Duodenal mucosa (tissue), 2 donors: ENCODE data around the gene ATF3.
"Not testable (repeated sequence)": the region's sequence is repeated elsewhere in the genome, so short reads cannot be mapped to it uniquely, and the experiment has no call there.

Source experiments
- H3K27ac ChIP-seq: one replicate; pipeline ENCODE4 v1.7.0; 2013; ENCODE audit warnings: low read depth, low read length
- H3K27me3 ChIP-seq, 2 donors: one replicate each; pipeline ENCODE4 v1.7.0; 2013; ENCODE audit warnings: low read length in 2 of 2, control low read depth in 1 of 2; ENCODE audit not compliant: insufficient read depth in 2 of 2, control insufficient read depth in 1 of 2
- H3K36me3 ChIP-seq, 2 donors: one replicate each; pipeline ENCODE4 v1.7.0; 2013; ENCODE audit warnings: low read length in 2 of 2, control low read depth in 1 of 2; ENCODE audit not compliant: insufficient read depth in 2 of 2, control insufficient read depth in 1 of 2
- H3K4me1 ChIP-seq, 2 donors: one replicate each; pipeline ENCODE4 v1.7.0; 2013; ENCODE audit warnings: low read length in 2 of 2, control low read depth in 1 of 2; ENCODE audit not compliant: insufficient read depth in 2 of 2, control insufficient read depth in 1 of 2
- H3K4me3 ChIP-seq, 2 donors: one replicate each; pipeline ENCODE4 v1.7.0; 2013; ENCODE audit warnings: low read length in 2 of 2, low read depth in 1 of 2
- H3K9ac ChIP-seq, 2 donors: one replicate each; pipeline ENCODE4 v1.7.0; 2013; ENCODE audit warnings: low read length in 2 of 2, low read depth in 1 of 2
- H3K9me3 ChIP-seq, 2 donors: one replicate each; pipeline ENCODE4 v1.7.0; 2013; ENCODE audit warnings: low read length in 2 of 2, control low read depth in 1 of 2; ENCODE audit not compliant: control insufficient read depth in 1 of 2

Gene ATF3

DNA sequence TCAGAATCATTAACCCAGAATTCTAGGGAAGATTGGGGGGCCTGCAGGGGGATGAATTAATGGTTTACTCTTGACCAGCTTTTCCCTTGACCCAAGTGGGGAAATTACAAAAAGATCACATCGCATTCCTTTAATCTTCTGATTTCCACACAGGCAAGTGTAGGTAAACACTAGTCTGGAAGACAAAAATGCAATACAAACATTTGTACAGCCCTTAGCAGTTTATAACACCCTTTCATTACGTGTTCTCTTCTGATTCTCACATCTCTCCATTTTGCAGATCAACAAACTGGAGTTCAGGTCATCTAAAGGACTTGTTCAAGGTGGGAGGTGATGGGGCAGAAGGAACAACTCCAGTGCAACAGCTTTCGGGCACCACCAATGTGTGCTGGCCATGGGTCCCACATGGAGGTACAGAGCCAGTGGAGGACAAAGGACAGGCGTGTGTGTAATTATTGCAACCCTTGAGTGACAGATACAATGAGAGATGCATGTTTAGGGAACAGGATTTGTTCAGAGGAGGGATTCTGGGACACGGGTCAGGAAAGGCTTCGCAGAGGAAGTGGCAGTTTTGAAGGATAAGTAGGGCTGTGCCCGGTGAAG, 20.4 kb downstream of the ATF3 start:
- Histone ChIP-seq H3K27me3 (no peaks in the 10 kb centered on the region), H3K9ac (no peak overlapping the region), H3K4me3 (no peak overlapping the region), H3K4me1 (peaks cover 0 to 3% of the 10 kb centered on the region in 2 donors), H3K27ac (no peak overlapping the region), H3K36me3 (no peaks in the 10 kb centered on the region), H3K9me3 (no peaks in the 10 kb centered on the region)

DNA sequence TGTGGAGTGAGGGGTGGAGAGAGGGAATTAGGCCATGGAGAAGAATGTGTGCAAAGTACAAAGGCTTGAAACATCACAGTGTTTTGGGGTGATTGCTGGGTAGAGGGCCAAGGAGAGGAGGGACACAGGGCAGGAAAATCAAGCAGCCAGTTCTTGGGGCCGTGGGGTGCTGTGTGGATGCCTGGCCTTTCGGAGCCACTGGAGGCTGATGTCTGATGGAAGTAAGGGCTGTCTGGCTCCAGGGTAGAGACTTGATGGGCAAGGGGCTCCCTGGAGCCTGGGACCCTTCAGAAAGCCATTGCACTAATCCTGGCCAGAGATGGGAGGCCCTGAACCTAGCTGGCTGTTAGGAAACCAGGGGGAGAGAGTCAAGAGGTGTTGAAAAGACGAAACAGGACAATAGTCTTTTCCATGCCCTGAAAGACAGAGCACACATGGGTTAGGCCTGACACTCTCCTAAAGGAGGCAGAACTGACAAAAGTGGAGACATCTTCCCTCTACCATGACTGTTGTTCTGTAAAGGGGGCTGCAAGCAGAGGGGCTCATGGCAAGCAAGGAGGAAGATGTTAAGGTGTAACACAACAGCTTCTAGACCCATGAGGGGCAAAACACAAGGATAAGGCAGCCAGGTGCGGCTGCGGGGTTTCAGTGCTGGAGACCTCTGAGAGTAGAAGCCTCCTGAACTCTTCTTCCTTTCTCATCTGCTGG, 21.0 kb downstream of the ATF3 start:
- no peak overlapping the region for H3K4me3 ChIP-seq
- no peak overlapping the region for H3K9ac ChIP-seq
- no peaks in the 10 kb centered on the region for H3K36me3 ChIP-seq
- H3K27ac ChIP-seq: no peak overlapping the region
- peaks cover 0 to 3% of the 10 kb centered on the region in 2 donors for H3K4me1 ChIP-seq
- no peaks in the 10 kb centered on the region for H3K27me3 ChIP-seq
- no peaks in the 10 kb centered on the region for H3K9me3 ChIP-seq

GRCh38 chr1:212630158-212630900, 21.8 kb downstream of the ATF3 start:
- Histone ChIP-seq H3K4me1 (peaks cover under 1 to 3% of the 10 kb centered on the region in 2 donors), H3K4me3 (no peak overlapping the region), H3K27ac (no peak overlapping the region), H3K27me3 (no peaks in the 10 kb centered on the region), H3K9me3 (no peaks in the 10 kb centered on the region), H3K9ac (no peak overlapping the region), H3K36me3 (no peaks in the 10 kb centered on the region)

DNA sequence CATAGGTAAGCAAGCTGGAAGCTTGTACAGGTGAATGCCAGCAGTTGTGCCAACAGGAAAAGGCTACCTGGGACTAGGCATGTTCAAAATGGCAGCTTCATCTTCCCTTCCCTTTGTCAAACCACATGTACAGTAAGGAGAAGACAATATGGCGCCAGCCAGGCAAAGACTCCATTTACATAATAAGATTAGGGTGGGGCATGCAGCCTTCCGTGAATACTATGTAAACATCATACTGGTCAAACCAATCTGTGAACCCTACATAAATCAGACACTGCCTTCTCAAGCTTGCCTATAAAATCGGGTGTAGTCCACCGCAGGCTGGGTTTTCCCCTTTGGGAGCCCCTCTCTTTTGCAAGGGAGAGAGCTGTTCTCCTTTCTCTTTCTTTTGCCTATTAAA, 24.6 kb downstream of the ATF3 start:
- Histone ChIP-seq H3K9me3 (no peaks in the 10 kb centered on the region), H3K27ac (no peak overlapping the region), H3K27me3 (no peaks in the 10 kb centered on the region), H3K4me3 (no peak overlapping the region), H3K9ac (no peak overlapping the region), H3K4me1 (peaks cover 18% of the 10 kb centered on the region in 2 donors), H3K36me3 (no peaks in the 10 kb centered on the region)

DNA sequence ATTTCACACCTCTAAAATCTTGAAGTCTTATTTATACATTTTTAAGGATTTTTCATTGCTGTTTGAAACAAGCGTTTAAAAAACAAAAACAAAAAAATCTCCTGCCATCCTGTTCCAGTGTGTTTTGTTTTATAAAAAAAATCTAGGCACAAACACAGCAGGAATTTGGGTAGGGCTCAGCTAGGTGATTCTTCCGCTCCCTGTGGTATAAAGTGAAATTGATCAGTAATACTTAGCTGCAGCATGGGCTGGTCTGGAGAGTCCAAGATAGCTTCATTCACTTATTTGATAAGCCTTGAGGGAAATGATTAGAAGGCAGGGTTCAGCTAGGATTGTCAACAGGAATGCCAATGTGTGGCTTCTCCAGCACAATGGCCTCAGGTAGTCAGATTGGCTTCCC, 25.7 kb downstream of the ATF3 start:
- no peaks in the 10 kb centered on the region for H3K27me3 ChIP-seq
- no peak overlapping the region for H3K4me3 ChIP-seq
- no peak overlapping the region for H3K27ac ChIP-seq
- no peak overlapping the region for H3K9ac ChIP-seq
- H3K9me3 ChIP-seq: no peaks in the 10 kb centered on the region
- peaks cover 18% of the 10 kb centered on the region in 2 donors for H3K4me1 ChIP-seq
- no peaks in the 10 kb centered on the region for H3K36me3 ChIP-seq

GRCh38 chr1:212635141-212635631, 26.6 kb downstream of the ATF3 start:
- no peaks in the 10 kb centered on the region for H3K9me3 ChIP-seq
- H3K9ac ChIP-seq: no peak overlapping the region
- H3K27ac ChIP-seq: peak overlapping the region; percentile 16
- H3K4me3 ChIP-seq: peak overlapping the region in 1 of 2 donors; percentile 11
- H3K27me3 ChIP-seq: no peaks in the 10 kb centered on the region
- H3K36me3 ChIP-seq: no peaks in the 10 kb centered on the region
- H3K4me1 ChIP-seq: peaks cover 16 to 18% of the 10 kb centered on the region in 2 donors

DNA sequence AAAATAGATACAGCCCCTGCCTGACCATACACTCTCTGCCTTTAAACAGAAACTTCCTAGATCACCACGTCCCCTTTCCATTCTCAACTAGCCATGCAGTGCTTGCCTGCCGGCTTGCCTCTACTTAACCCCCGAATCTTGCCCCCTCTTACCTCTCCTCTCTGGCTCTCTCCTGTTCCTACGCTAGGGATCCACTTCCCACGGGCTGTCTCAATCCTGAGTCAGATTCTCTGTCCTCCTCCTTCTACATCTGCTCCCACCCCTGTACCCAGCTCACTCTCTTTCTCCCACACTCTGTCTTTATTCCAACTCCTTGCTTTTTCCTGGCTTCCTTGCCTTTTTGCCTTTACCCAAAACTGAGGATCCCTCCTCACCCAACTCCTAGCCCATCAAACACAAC, 29.3 kb downstream of the ATF3 start:
- no peak overlapping the region for H3K27ac ChIP-seq
- H3K4me3 ChIP-seq: no peak overlapping the region
- peaks cover 15 to 18% of the 10 kb centered on the region in 2 donors for H3K4me1 ChIP-seq
- H3K9ac ChIP-seq: no peak overlapping the region
- H3K36me3 ChIP-seq: no peaks in the 10 kb centered on the region
- H3K9me3 ChIP-seq: peaks cover 0 to 3% of the 10 kb centered on the region in 2 donors
- no peaks in the 10 kb centered on the region for H3K27me3 ChIP-seq

DNA sequence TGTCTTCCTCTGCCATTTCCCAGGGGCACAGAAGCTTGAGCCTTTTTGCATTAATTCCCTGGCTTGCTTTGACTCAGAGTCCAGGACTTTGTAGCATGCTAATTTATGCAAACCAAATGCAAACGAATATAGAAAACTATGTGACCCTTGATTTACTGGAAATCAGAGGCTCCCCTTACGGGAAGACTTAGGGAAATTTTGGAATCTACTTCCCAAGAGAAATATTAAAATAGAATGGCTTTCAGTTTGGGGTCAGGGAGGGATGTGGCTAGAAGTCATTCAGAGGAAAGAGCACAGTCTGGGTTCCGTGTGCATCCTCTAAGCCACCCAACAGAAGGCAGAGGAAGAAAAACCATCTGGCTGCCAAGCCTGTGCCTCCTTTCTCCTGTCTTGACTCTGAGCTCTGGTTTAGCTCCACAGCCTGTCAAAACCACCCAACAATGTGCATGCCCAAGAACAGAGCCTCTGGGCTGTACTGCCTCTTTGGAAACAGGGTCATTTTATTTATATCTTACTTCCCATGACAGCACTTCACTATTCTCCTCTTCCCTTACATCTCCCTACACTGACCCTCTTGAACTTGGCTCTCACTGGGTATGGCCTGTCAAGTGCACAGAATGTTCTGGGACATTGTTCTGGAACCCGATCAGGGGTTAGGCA, 30.1 kb downstream of the ATF3 start:
- Histone ChIP-seq H3K4me3 (no peak overlapping the region), H3K9ac (no peak overlapping the region), H3K27ac (no peak overlapping the region), H3K27me3 (no peaks in the 10 kb centered on the region), H3K9me3 (peaks cover 0 to 3% of the 10 kb centered on the region in 2 donors), H3K36me3 (no peaks in the 10 kb centered on the region), H3K4me1 (peaks cover 15 to 18% of the 10 kb centered on the region in 2 donors)

GRCh38 chr1:212639524-212639923, 31.0 kb downstream of the ATF3 start:
- H3K9me3 ChIP-seq, H3K36me3 ChIP-seq, H3K27ac ChIP-seq, H3K9ac ChIP-seq, H3K27me3 ChIP-seq, H3K4me3 ChIP-seq: not testable (repeated sequence)
- peaks cover 15 to 18% of the 10 kb centered on the region in 2 donors for H3K4me1 ChIP-seq
